ENCODE measurements around the gene GLTP.

Gene GLTP

GRCh38 chr12:109842021-109842420, 38.3 kb downstream of the GLTP start:
- DNase-seq (ENCODE audit: low read depth), result no peak

- DNase-seq (ENCODE audit: low read depth), result no peak
Observed at GRCh38 chr12:109841356-109841755, 39.0 kb downstream of the GLTP start.

GRCh38 chr12:109840305-109841074, 39.9 kb downstream of the GLTP start:
- no peak for DNase-seq (ENCODE audit: low read depth)

- DNase-seq (ENCODE audit: low read depth), result no peak
Observed at GRCh38 chr12:109839444-109839843, 40.9 kb downstream of the GLTP start.

GRCh38 chr12:109836916-109837315, 43.4 kb downstream of the GLTP start:
- no peak for DNase-seq (ENCODE audit: low read depth)

GRCh38 chr12:109835827-109836226, 44.5 kb downstream of the GLTP start:
- DNase-seq (ENCODE audit: low read depth), result no peak

- DNase-seq (ENCODE audit: low read depth), result no peak
Observed at GRCh38 chr12:109833307-109834189, 46.8 kb downstream of the GLTP start, which contains the start of gene TRPV4. TRPV4 (minus strand) TSS chr12:109833398; CDS start chr12:109814796, 18,602 bp downstream.

GRCh38 chr12:109832541-109833306, 47.6 kb downstream of the GLTP start:
- DNase-seq (ENCODE audit: low read depth), result no peak

GRCh38 chr12:109831929-109832328, 48.4 kb downstream of the GLTP start:
- no peak for DNase-seq (ENCODE audit: low read depth)

GRCh38 chr12:109831365-109831764, 49.0 kb downstream of the GLTP start:
- no peak for DNase-seq (ENCODE audit: low read depth)

GRCh38 chr12:109830718-109831117, 49.6 kb downstream of the GLTP start:
- DNase-seq (ENCODE audit: low read depth), result no peak

- no peak for DNase-seq (ENCODE audit: low read depth)
Observed at GRCh38 chr12:109830267-109830666, 50.1 kb downstream of the GLTP start.

GRCh38 chr12:109829667-109830066, 50.7 kb downstream of the GLTP start:
- DNase-seq (ENCODE audit: low read depth), result no peak

- no peak for DNase-seq (ENCODE audit: low read depth)
Observed at GRCh38 chr12:109828754-109829511, 51.4 kb downstream of the GLTP start.

GRCh38 chr12:109827566-109828550, 52.5 kb downstream of the GLTP start:
- DNase-seq (ENCODE audit: low read depth), result no peak

- no peak for DNase-seq (ENCODE audit: low read depth)
Observed at GRCh38 chr12:109827080-109827479, 53.3 kb downstream of the GLTP start.

- DNase-seq (ENCODE audit: low read depth), result no peak
Observed at GRCh38 chr12:109824731-109825130, 55.6 kb downstream of the GLTP start.

- no peak for DNase-seq (ENCODE audit: low read depth)
Observed at GRCh38 chr12:109822951-109823411, 57.4 kb downstream of the GLTP start.

GRCh38 chr12:109822416-109822815, 57.9 kb downstream of the GLTP start:
- DNase-seq (ENCODE audit: low read depth), result no peak

- DNase-seq (ENCODE audit: low read depth), result no peak
Observed at GRCh38 chr12:109821968-109822367, 58.4 kb downstream of the GLTP start.
